HG02970 (cell line): Measurements from ENCODE around the gene MAST4.

Experiments used
- ATAC-seq: cut with Tn5 transposase; IDR thresholded peaks from one replicate; pipeline ENCODE4 v1.9.1; 2021; ENCODE audit warnings: mild to moderate bottlenecking, moderate library complexity, moderate number of reproducible peaks; ENCODE audit not compliant: unreplicated experiment, low FRiP score

Gene MAST4

GRCh38 chr5:67051164-67051563 lies 455.0 kb downstream of the MAST4 start:
- ATAC-seq = no peak

- ATAC-seq = no peak
Measured at GRCh38 chr5:67052034-67052433, 455.8 kb downstream of the MAST4 start.

GRCh38 chr5:67053229-67053628 lies 457.0 kb downstream of the MAST4 start:
- ATAC-seq = no peak

- ATAC-seq = no peak
Measured at GRCh38 chr5:67058998-67059743, 463.0 kb downstream of the MAST4 start.

GRCh38 chr5:67059744-67060490 lies 463.7 kb downstream of the MAST4 start:
- no peak for ATAC-seq

- no peak for ATAC-seq
Measured at GRCh38 chr5:67061511-67061910, 465.3 kb downstream of the MAST4 start.

GRCh38 chr5:67063055-67063454 lies 466.9 kb downstream of the MAST4 start:
- no peak for ATAC-seq

GRCh38 chr5:67063791-67064190 lies 467.6 kb downstream of the MAST4 start:
- ATAC-seq = no peak

- no peak for ATAC-seq
Measured at GRCh38 chr5:67065237-67065636, 469.0 kb downstream of the MAST4 start.

- ATAC-seq = no peak
Measured at GRCh38 chr5:67065696-67066095, 469.5 kb downstream of the MAST4 start.

- ATAC-seq = no peak
Measured at GRCh38 chr5:67066815-67067214, 470.6 kb downstream of the MAST4 start.

- ATAC-seq = no peak
Measured at GRCh38 chr5:67073045-67073680, 477.0 kb downstream of the MAST4 start.

GRCh38 chr5:67077296-67077695 lies 481.1 kb downstream of the MAST4 start:
- ATAC-seq = no peak

GRCh38 chr5:67081261-67081660 lies 485.1 kb downstream of the MAST4 start:
- no peak for ATAC-seq

GRCh38 chr5:67082941-67083340 lies 486.7 kb downstream of the MAST4 start:
- ATAC-seq = no peak

- ATAC-seq = no peak
Measured at GRCh38 chr5:67085616-67086015, 489.4 kb downstream of the MAST4 start.

GRCh38 chr5:67089200-67089725 lies 493.1 kb downstream of the MAST4 start:
- no peak for ATAC-seq

- no peak for ATAC-seq
Measured at GRCh38 chr5:67090040-67090439, 493.8 kb downstream of the MAST4 start.

GRCh38 chr5:67090593-67090992 lies 494.4 kb downstream of the MAST4 start:
- ATAC-seq = no peak

GRCh38 chr5:67092535-67092934 lies 496.3 kb downstream of the MAST4 start:
- no peak for ATAC-seq

- no peak for ATAC-seq
Measured at GRCh38 chr5:67093279-67093678, 497.1 kb downstream of the MAST4 start.
